Esophagus squamous epithelium (tissue), 4 donors: ENCODE data around the gene COL6A3.

Experiments
- CTCF ChIP-seq, 6 experiments: fragments of 450-650 bp in 4 of 6; fragments of 200-600 bp in 2 of 6; sonication (generic) in 2 of 6; IDR thresholded peaks; one replicate each; pipeline ENCODE4 v1.5.1; 2016 to 2019; ENCODE audit warnings: antibody characterized with exemption in 6 of 6, mild to moderate bottlenecking in 4 of 6, moderate library complexity in 4 of 6
- POLR2A ChIP-seq, 4 donors: fragments of 450-650 bp; IDR thresholded peaks; one replicate each; pipeline ENCODE4 v1.6.1; 2017; ENCODE audit warnings: antibody characterized with exemption in 4 of 4, mild to moderate bottlenecking in 4 of 4, moderate library complexity in 3 of 4

DNA sequence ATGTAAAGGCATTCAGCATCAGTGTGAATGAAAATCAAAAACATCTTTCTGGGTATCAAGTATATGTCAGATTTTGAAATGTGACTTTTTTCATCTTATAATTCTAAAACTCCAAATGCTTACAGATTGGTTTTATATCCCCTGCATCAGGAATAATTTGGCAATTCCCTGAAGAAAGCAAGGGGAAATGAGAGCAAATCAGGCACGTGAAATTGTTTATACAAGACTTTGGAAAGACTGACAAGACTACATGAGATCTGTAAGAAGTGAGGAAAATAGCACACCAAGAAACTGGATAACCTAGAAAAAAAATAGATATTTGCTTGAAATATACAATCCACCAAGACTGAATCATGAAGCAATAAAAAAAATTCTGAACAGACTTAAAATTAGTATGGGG is 13.8 kb downstream of the COL6A3 start:
- TF ChIP-seq CTCF (IDR thresholded peaks at IDR 0.05) (no peak), POLR2A (IDR thresholded peaks at IDR 0.05) (no peak)
